Measurements from ENCODE around the gene CLIC6. TPM values are rescaled to one million over a fixed set of nuclear protein-coding genes. Genes with fewer than 3 reads are reported as not detected.

CLIC6 gene
- total RNA-seq, 1 donor from 2014 or later: not detected

GRCh38 chr21:34764715-34765284, 96.0 kb downstream of the CLIC6 start:
- DNase-seq (ENCODE audit: low read depth, low spot score): no peak

GRCh38 chr21:34765619-34766018, 96.8 kb downstream of the CLIC6 start:
- DNase-seq (ENCODE audit: low read depth, low spot score): no peak

- no peak for DNase-seq (ENCODE audit: low read depth, low spot score)
Observed at GRCh38 chr21:34766862-34767261, 98.1 kb downstream of the CLIC6 start.

Other genes with a start within 250 kb of the CLIC6 start
- not detected in 2 replicates for gene SMIM34, start 245.0 kb upstream of the CLIC6 start, total RNA-seq
- gene KCNE1, start 156.8 kb upstream of the CLIC6 start, total RNA-seq: 0.13 and 0.14 TPM in 2 replicates
- 20.6 and 22.0 TPM in 2 replicates for gene RCAN1, start 53.9 kb upstream of the CLIC6 start, total RNA-seq